GM12801 (cell line): ENCODE data around the gene RAPGEF5.

ENCODE experiments used
- TF ChIP-seq, protein P1 (sequence below): IDR thresholded peaks from one replicate; pipeline ENCODE4 v1.5.1; 2011; ENCODE audit warnings: control low read depth; ENCODE audit not compliant: insufficient read length; ENCODE audit errors: extremely low read depth

Gene RAPGEF5

GRCh38 chr7:22364900-22365299 is 7.9 kb upstream of the RAPGEF5 start:
- TF ChIP-seq, protein P1, sequence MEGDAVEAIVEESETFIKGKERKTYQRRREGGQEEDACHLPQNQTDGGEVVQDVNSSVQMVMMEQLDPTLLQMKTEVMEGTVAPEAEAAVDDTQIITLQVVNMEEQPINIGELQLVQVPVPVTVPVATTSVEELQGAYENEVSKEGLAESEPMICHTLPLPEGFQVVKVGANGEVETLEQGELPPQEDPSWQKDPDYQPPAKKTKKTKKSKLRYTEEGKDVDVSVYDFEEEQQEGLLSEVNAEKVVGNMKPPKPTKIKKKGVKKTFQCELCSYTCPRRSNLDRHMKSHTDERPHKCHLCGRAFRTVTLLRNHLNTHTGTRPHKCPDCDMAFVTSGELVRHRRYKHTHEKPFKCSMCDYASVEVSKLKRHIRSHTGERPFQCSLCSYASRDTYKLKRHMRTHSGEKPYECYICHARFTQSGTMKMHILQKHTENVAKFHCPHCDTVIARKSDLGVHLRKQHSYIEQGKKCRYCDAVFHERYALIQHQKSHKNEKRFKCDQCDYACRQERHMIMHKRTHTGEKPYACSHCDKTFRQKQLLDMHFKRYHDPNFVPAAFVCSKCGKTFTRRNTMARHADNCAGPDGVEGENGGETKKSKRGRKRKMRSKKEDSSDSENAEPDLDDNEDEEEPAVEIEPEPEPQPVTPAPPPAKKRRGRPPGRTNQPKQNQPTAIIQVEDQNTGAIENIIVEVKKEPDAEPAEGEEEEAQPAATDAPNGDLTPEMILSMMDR: no peak

- TF ChIP-seq, protein P1: no peak
Observed at GRCh38 chr7:22363756-22364422, 6.9 kb upstream of the RAPGEF5 start.

GRCh38 chr7:22361795-22362194 is 4.8 kb upstream of the RAPGEF5 start:
- TF ChIP-seq, protein P1: no peak

DNA sequence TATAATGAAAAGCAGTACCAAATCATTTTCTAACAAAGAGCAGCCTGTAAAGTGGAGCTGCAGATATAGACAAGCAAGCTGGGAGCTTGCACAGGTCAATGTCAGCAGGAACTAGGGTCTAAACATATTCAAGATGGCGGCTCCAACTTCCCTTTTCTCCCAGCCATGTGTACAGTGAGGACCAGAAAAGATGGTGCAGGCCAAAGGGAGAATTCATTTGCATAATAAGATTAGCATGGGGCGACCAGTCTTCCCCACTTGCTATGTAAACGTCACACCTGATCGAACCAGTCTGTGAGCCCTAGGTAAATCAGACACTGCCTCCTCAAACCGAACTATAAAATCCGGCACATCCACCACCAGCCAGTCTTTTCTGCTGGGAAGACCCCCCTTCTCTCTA is 4.4 kb upstream of the RAPGEF5 start:
- TF ChIP-seq, protein P1: no peak

DNA sequence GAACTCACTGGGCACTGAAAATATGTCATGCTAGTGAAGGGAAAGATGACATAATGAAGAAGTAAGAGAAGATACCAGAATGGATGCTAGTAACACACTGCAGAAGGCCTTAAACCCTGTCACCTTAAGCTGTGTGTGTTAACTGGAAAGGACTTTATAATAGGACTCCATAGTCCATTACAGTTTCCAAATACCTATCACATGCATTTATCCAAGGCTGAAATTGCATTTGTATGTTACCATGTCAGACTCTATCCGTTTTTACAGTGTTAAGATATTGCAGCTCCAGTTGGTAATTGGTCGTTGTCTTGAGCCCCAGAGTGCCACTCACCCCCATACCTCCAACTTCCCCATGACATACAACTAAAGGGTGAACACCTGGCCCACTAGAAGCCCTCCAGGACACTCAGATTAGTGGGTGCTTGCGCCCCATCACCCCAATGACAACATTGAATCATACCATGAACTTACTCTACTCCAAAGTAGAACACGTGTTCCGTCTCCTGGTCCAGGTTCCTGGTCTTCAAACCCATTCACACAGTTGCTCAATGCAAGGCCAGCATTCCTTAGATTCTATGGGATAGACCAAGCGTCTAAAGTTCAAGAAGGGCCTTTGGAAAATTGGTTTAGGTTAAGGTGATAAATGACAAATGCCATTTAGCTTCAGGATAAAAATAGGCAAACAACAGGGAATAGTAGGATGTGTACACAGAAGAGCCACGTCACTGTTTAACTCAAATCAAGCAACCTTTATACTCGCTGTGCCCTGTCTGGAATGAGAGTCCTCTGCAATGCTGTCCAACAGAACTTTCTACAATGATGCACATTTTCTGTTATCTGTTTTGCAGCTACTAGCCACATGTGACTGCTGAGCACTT is 2.1 kb upstream of the RAPGEF5 start:
- TF ChIP-seq, protein P1: no peak

- TF ChIP-seq, protein P1: no peak
Observed at GRCh38 chr7:22357311-22358175, 589 bp upstream of the RAPGEF5 start.
